ENCODE results near the gene KCTD10.

The KCTD10 gene

GRCh38 chr12:109494348-109494881 lies 17.3 kb upstream of the KCTD10 start:
- DNase-seq (ENCODE audit: low read depth): no peak

GRCh38 chr12:109493938-109494337 lies 16.8 kb upstream of the KCTD10 start:
- no peak for DNase-seq (ENCODE audit: low read depth)

GRCh38 chr12:109493090-109493489 lies 16.0 kb upstream of the KCTD10 start:
- no peak for DNase-seq (ENCODE audit: low read depth)

- no peak for DNase-seq (ENCODE audit: low read depth)
Observed at GRCh38 chr12:109492371-109492770, 15.3 kb upstream of the KCTD10 start.

- no peak for DNase-seq (ENCODE audit: low read depth)
Observed at GRCh38 chr12:109491671-109492070, 14.6 kb upstream of the KCTD10 start.

GRCh38 chr12:109489955-109490565 lies 13.0 kb upstream of the KCTD10 start:
- no peak for DNase-seq (ENCODE audit: low read depth)

- no peak for DNase-seq (ENCODE audit: low read depth)
Observed at GRCh38 chr12:109489016-109489954, 12.2 kb upstream of the KCTD10 start.

- no peak for DNase-seq (ENCODE audit: low read depth)
Observed at GRCh38 chr12:109488051-109488665, 11.1 kb upstream of the KCTD10 start.

GRCh38 chr12:109487181-109488050 lies 10.3 kb upstream of the KCTD10 start:
- no peak for DNase-seq (ENCODE audit: low read depth)

- no peak for DNase-seq (ENCODE audit: low read depth)
Observed at GRCh38 chr12:109485201-109485600, 8.1 kb upstream of the KCTD10 start.

- DNase-seq (ENCODE audit: low read depth): no peak
Observed at GRCh38 chr12:109483346-109483745, 6.2 kb upstream of the KCTD10 start.

- no peak for DNase-seq (ENCODE audit: low read depth)
Observed at GRCh38 chr12:109482894-109483293, 5.8 kb upstream of the KCTD10 start.

GRCh38 chr12:109482491-109482890 lies 5.4 kb upstream of the KCTD10 start:
- DNase-seq (ENCODE audit: low read depth): no peak

- DNase-seq (ENCODE audit: low read depth): no peak
Observed at GRCh38 chr12:109481863-109482262, 4.8 kb upstream of the KCTD10 start.

GRCh38 chr12:109480356-109480755 lies 3.3 kb upstream of the KCTD10 start:
- DNase-seq (ENCODE audit: low read depth): no peak

- DNase-seq (ENCODE audit: low read depth): no peak
Observed at GRCh38 chr12:109479761-109480160, 2.7 kb upstream of the KCTD10 start.

GRCh38 chr12:109477963-109478315 lies 839 bp upstream of the KCTD10 start:
- no peak for DNase-seq (ENCODE audit: low read depth)

- DNase-seq (ENCODE audit: low read depth): no peak
Observed at GRCh38 chr12:109476807-109477184, 304 bp downstream of the KCTD10 start.

GRCh38 chr12:109475993-109476806 lies 900 bp downstream of the KCTD10 start:
- no peak for DNase-seq (ENCODE audit: low read depth)

GRCh38 chr12:109475121-109475520 lies 2.0 kb downstream of the KCTD10 start:
- no peak for DNase-seq (ENCODE audit: low read depth)

Data from activated T-cell treated with anti-CD3 and anti-CD28 coated beads for 1 hour (primary cell).